Rectal smooth muscle tissue (tissue), 1 donor: ENCODE data around the gene CREB5.
A peak's percentile ranks its signal among the peaks of the same experiment; 100 is the strongest.
"Not testable (repeated sequence)": the region's sequence is repeated elsewhere in the genome, so short reads cannot be mapped to it uniquely, and the experiment has no call there.

Source experiments
- H3K27ac ChIP-seq: one replicate; pipeline ENCODE4 v1.7.0; 2013; ENCODE audit warnings: low read depth, low read length, inconsistent platforms
- H3K27me3 ChIP-seq: one replicate; pipeline ENCODE4 v1.7.0; 2013; ENCODE audit warnings: low read length; ENCODE audit not compliant: control insufficient read depth, insufficient read depth
- H3K36me3 ChIP-seq: one replicate; pipeline ENCODE4 v1.7.0; 2013; ENCODE audit warnings: low read length; ENCODE audit not compliant: control insufficient read depth, insufficient read depth
- H3K4me1 ChIP-seq: one replicate; pipeline ENCODE4 v1.7.0; 2013; ENCODE audit warnings: low read length; ENCODE audit not compliant: control insufficient read depth, insufficient read depth
- H3K4me3 ChIP-seq: one replicate; pipeline ENCODE4 v1.7.0; 2013; ENCODE audit warnings: low read length
- H3K9ac ChIP-seq: one replicate; pipeline ENCODE4 v1.7.0; 2013; ENCODE audit warnings: low read length

CREB5 gene

GRCh38 chr7:28389504-28390395, 22.6 kb upstream of the CREB5 start:
- no peaks in the 10 kb centered on the region for H3K36me3 ChIP-seq
- H3K9ac ChIP-seq = no peak overlapping the region
- no peaks in the 10 kb centered on the region for H3K4me1 ChIP-seq
- H3K27me3 ChIP-seq = no peaks in the 10 kb centered on the region
- peak overlapping the region; percentile 44 for H3K4me3 ChIP-seq
- H3K27ac ChIP-seq = no peak overlapping the region

- Histone ChIP-seq H3K9ac (no peak overlapping the region), H3K4me3 (no peak overlapping the region), H3K4me1 (no peaks in the 10 kb centered on the region), H3K36me3 (no peaks in the 10 kb centered on the region), H3K27ac (no peak overlapping the region), H3K27me3 (no peaks in the 10 kb centered on the region)
These were observed 21.9 kb upstream of the CREB5 start for GRCh38 chr7:28390426-28390825.

- H3K27ac ChIP-seq = no peak overlapping the region
- no peak overlapping the region for H3K4me3 ChIP-seq
- H3K27me3 ChIP-seq = no peaks in the 10 kb centered on the region
- no peaks in the 10 kb centered on the region for H3K36me3 ChIP-seq
- no peak overlapping the region for H3K9ac ChIP-seq
- H3K4me1 ChIP-seq = no peaks in the 10 kb centered on the region
These were observed 20.0 kb upstream of the CREB5 start for GRCh38 chr7:28392289-28392688.

GRCh38 chr7:28395404-28395803, 16.9 kb upstream of the CREB5 start:
- Histone ChIP-seq H3K27ac (no peak overlapping the region), H3K9ac (no peak overlapping the region), H3K36me3 (no peaks in the 10 kb centered on the region), H3K4me1 (no peaks in the 10 kb centered on the region), H3K4me3 (no peak overlapping the region), H3K27me3 (no peaks in the 10 kb centered on the region)

GRCh38 chr7:28395831-28396230, 16.5 kb upstream of the CREB5 start:
- H3K27me3 ChIP-seq = no peaks in the 10 kb centered on the region
- no peak overlapping the region for H3K27ac ChIP-seq
- H3K4me1 ChIP-seq = no peaks in the 10 kb centered on the region
- no peaks in the 10 kb centered on the region for H3K36me3 ChIP-seq
- no peak overlapping the region for H3K4me3 ChIP-seq
- no peak overlapping the region for H3K9ac ChIP-seq

- Histone ChIP-seq H3K36me3 (no peaks in the 10 kb centered on the region), H3K4me3 (no peak overlapping the region), H3K27ac (no peak overlapping the region), H3K9ac (no peak overlapping the region), H3K4me1 (no peaks in the 10 kb centered on the region), H3K27me3 (no peaks in the 10 kb centered on the region)
These were observed 15.2 kb upstream of the CREB5 start for GRCh38 chr7:28397141-28397540.

- H3K4me3 ChIP-seq = no peak overlapping the region
- no peaks in the 10 kb centered on the region for H3K27me3 ChIP-seq
- H3K27ac ChIP-seq = no peak overlapping the region
- no peaks in the 10 kb centered on the region for H3K36me3 ChIP-seq
- no peaks in the 10 kb centered on the region for H3K4me1 ChIP-seq
- no peak overlapping the region for H3K9ac ChIP-seq
These were observed 11.4 kb upstream of the CREB5 start for GRCh38 chr7:28400838-28401360.

- H3K4me1 ChIP-seq, H3K4me3 ChIP-seq, H3K36me3 ChIP-seq, H3K27me3 ChIP-seq, H3K9ac ChIP-seq, H3K27ac ChIP-seq: not testable (repeated sequence)
These were observed 10.8 kb upstream of the CREB5 start for GRCh38 chr7:28401567-28401966.

- H3K4me3 ChIP-seq = no peak overlapping the region
- H3K27me3 ChIP-seq = no peaks in the 10 kb centered on the region
- no peak overlapping the region for H3K27ac ChIP-seq
- H3K36me3 ChIP-seq = no peaks in the 10 kb centered on the region
- no peak overlapping the region for H3K9ac ChIP-seq
- H3K4me1 ChIP-seq = peaks cover 9% of the 10 kb centered on the region
These were observed 6.7 kb upstream of the CREB5 start for GRCh38 chr7:28405662-28406061.

GRCh38 chr7:28406192-28406591, 6.1 kb upstream of the CREB5 start:
- H3K36me3 ChIP-seq = no peaks in the 10 kb centered on the region
- H3K9ac ChIP-seq = no peak overlapping the region
- H3K27me3 ChIP-seq = no peaks in the 10 kb centered on the region
- no peak overlapping the region for H3K27ac ChIP-seq
- H3K4me3 ChIP-seq = no peak overlapping the region
- H3K4me1 ChIP-seq = peaks cover 9% of the 10 kb centered on the region

- peaks cover 9% of the 10 kb centered on the region for H3K4me1 ChIP-seq
- H3K36me3 ChIP-seq = no peaks in the 10 kb centered on the region
- peak overlapping the region; percentile 91 for H3K27ac ChIP-seq
- H3K4me3 ChIP-seq = no peak overlapping the region
- H3K27me3 ChIP-seq = no peaks in the 10 kb centered on the region
- no peak overlapping the region for H3K9ac ChIP-seq
These were observed 4.7 kb upstream of the CREB5 start for GRCh38 chr7:28407651-28408050.

GRCh38 chr7:28408105-28408959, 4.0 kb upstream of the CREB5 start:
- H3K27ac ChIP-seq = peak overlapping the region; percentile 91
- peak overlapping the region; percentile 75 for H3K4me3 ChIP-seq
- H3K36me3 ChIP-seq = no peaks in the 10 kb centered on the region
- H3K9ac ChIP-seq = no peak overlapping the region
- no peaks in the 10 kb centered on the region for H3K27me3 ChIP-seq
- peaks cover 9% of the 10 kb centered on the region for H3K4me1 ChIP-seq
